GM12878 (cell line): ENCODE measurements around the gene CERKL.

ENCODE experiments used
- ATF2 ChIP-seq: IDR thresholded peaks from 2 replicates; pipeline ENCODE4 v1.6.1; 2012; ENCODE audit warnings: low read length, inconsistent platforms
- BHLHE40 ChIP-seq, 2 experiments: fragments of 450-650 bp in 1 of 2; IDR thresholded peaks; 2 replicates each; pipeline ENCODE4 v1.6.1; 2011 to 2017; ENCODE audit warnings: low read depth in 2 of 2, borderline replicate concordance in 1 of 2, improper control_type of control experiment in 1 of 2, low read length in 1 of 2, mild to moderate bottlenecking in 1 of 2
- CTCF ChIP-seq, 3 experiments: IDR thresholded peaks in 2 of 3; conservative IDR thresholded peaks in 1 of 3; 2 replicates each; pipeline ENCODE4 v1.5.1; 2011; ENCODE audit warnings: low read depth in 3 of 3, low read length in 3 of 3, mild to moderate bottlenecking in 3 of 3, control low read depth in 2 of 3, moderate library complexity in 2 of 3, inconsistent platforms in 1 of 3, mixed read lengths in 1 of 3; ENCODE audit not compliant: control insufficient read depth in 2 of 3, insufficient read depth in 1 of 3; ENCODE audit errors: extremely low read depth in 1 of 3
- E2F4 ChIP-seq: IDR thresholded peaks from 2 replicates; pipeline ENCODE4 v1.6.1; 2012; ENCODE audit warnings: low read depth, low read length, improper control_type of control experiment
- EZH2 ChIP-seq: IDR thresholded peaks from 2 replicates; pipeline ENCODE4 v1.6.1; 2012; ENCODE audit warnings: low read depth, mild to moderate bottlenecking, control low read depth, inconsistent platforms, low read length, borderline replicate concordance; ENCODE audit not compliant: control insufficient read depth
- HCFC1 ChIP-seq: fragments of 150-350 bp; IDR thresholded peaks from 2 replicates; pipeline ENCODE4 v1.6.1; 2014; ENCODE audit warnings: low read length
- MEF2A ChIP-seq: IDR thresholded peaks from 2 replicates; pipeline ENCODE4 v1.6.1; 2011; ENCODE audit warnings: low read depth, mild to moderate bottlenecking, low read length, moderate library complexity; ENCODE audit not compliant: insufficient read depth
- PBX3 ChIP-seq: IDR thresholded peaks from 2 replicates; pipeline ENCODE4 v1.6.1; 2011; ENCODE audit warnings: mild to moderate bottlenecking, low read depth, low read length, moderate library complexity; ENCODE audit not compliant: insufficient replicate concordance
- POLR2AphosphoS5 ChIP-seq: IDR thresholded peaks from 2 replicates; pipeline ENCODE4 v1.6.1; 2011; ENCODE audit warnings: mild to moderate bottlenecking, low read length, inconsistent platforms
- RCOR1 ChIP-seq: conservative IDR thresholded peaks from 2 replicates; pipeline ENCODE4 v1.6.1; 2012; ENCODE audit warnings: low read depth, low read length, improper control_type of control experiment
- SKIL ChIP-seq: fragments of 450-650 bp; IDR thresholded peaks from 2 replicates; pipeline ENCODE4 v1.6.1; 2017; ENCODE audit warnings: mild to moderate bottlenecking, low read depth, inconsistent platforms; ENCODE audit not compliant: poor library complexity, severe bottlenecking
- SREBF2 ChIP-seq: IDR thresholded peaks from 2 replicates; pipeline ENCODE4 v1.6.1; 2012; ENCODE audit warnings: mild to moderate bottlenecking, low read length
- ZNF274 ChIP-seq: IDR thresholded peaks from one replicate; pipeline ENCODE4 v1.8.0; 2011; ENCODE audit not compliant: insufficient read length, insufficient read depth
- ZNF384 ChIP-seq: IDR thresholded peaks from 2 replicates; pipeline ENCODE4 v1.6.1; 2012; ENCODE audit warnings: low read depth, mild to moderate bottlenecking, low read length, improper control_type of control experiment, borderline replicate concordance

- TF ChIP-seq SREBF2 (no peak), BHLHE40 (IDR thresholded peaks at IDR 0.05; ENCODE audit: borderline replicate concordance in 1 of 2, low read depth in 2 of 2, low read length in 1 of 2) (no peak), EZH2 (no peak), POLR2AphosphoS5 (no peak), CTCF (IDR thresholded peaks at IDR 0.05 in 2 of 3, conservative IDR thresholded peaks at IDR 0.05 in 1 of 3; ENCODE audit: control insufficient read depth in 2 of 3, extremely low read depth in 1 of 3, insufficient read depth in 1 of 3, low read depth in 3 of 3, low read length in 3 of 3) (no peak), HCFC1 (no peak), PBX3 (no peak), RCOR1 (no peak), MEF2A (no peak), ATF2 (no peak), ZNF274 (no peak), E2F4 (no peak), SKIL (no peak), ZNF384 (no peak)
Observed at GRCh38 chr2:181517685-181518301, 139.1 kb downstream of the CERKL start.
